ENCODE data around the gene KCNJ14.

The KCNJ14 gene

GRCh38 chr19:48490981-48491792, 35.8 kb downstream of the KCNJ14 start:
- no peak for DNase-seq

- DNase-seq = no peak
These were observed 36.4 kb downstream of the KCNJ14 start for GRCh38 chr19:48491793-48492123.

GRCh38 chr19:48492925-48493717, 37.7 kb downstream of the KCNJ14 start:
- DNase-seq = peak; percentile 86

- DNase-seq = no peak
These were observed 38.5 kb downstream of the KCNJ14 start for GRCh38 chr19:48493718-48494401.

GRCh38 chr19:48495396-48495795, 40.0 kb downstream of the KCNJ14 start:
- DNase-seq = no peak

GRCh38 chr19:48496959-48497727, 41.8 kb downstream of the KCNJ14 start:
- no peak for DNase-seq

- DNase-seq = no peak
These were observed 42.6 kb downstream of the KCNJ14 start for GRCh38 chr19:48497728-48498594.

- DNase-seq = no peak
These were observed 43.4 kb downstream of the KCNJ14 start for GRCh38 chr19:48498595-48499311.

- DNase-seq = no peak
These were observed 44.1 kb downstream of the KCNJ14 start for GRCh38 chr19:48499316-48500090.

- DNase-seq = no peak
These were observed 45.6 kb downstream of the KCNJ14 start for GRCh38 chr19:48500830-48501493.

GRCh38 chr19:48501494-48502349, 46.3 kb downstream of the KCNJ14 start:
- DNase-seq = no peak

- no peak for DNase-seq
These were observed 47.1 kb downstream of the KCNJ14 start for GRCh38 chr19:48502350-48503018.

- no peak for DNase-seq
These were observed 50.9 kb downstream of the KCNJ14 start for GRCh38 chr19:48506138-48506733.

- DNase-seq = no peak
These were observed 52.6 kb downstream of the KCNJ14 start for GRCh38 chr19:48507911-48508439.

- no peak for DNase-seq
These were observed 53.5 kb downstream of the KCNJ14 start for GRCh38 chr19:48508729-48509411.

- no peak for DNase-seq
These were observed 54.3 kb downstream of the KCNJ14 start for GRCh38 chr19:48509467-48510194.
